Stimulated activated effector memory CD8-positive, alpha-beta T cell treated with anti-CD3 and anti-CD28 coated beads, Interleukin-12 subunit alpha, Interleukin-12 subunit beta, amount 100 ng/mL, for 72 hours (primary cell): ENCODE data around the gene TMEM53.
A peak's percentile ranks its signal among the peaks of the same experiment; 100 is the strongest.

Experiments used
- ATAC-seq: fragments of 150-1000 bp; cut with Tn5 transposase; 2 replicates; pipeline ENCODE4 v1.10.0; 2021
- DNase-seq, 2 donors: peaks; one replicate each; pipeline ENCODE4 v3.0.0; 2021 to 2022; ENCODE audit warnings: low spot score in 2 of 2
- H3K27ac Mint-ChIP-seq: one replicate; pipeline ENCODE4 v1.8.0; 2022; ENCODE audit warnings: mild to moderate bottlenecking, mixed read lengths
- H3K36me3 Mint-ChIP-seq: one replicate; pipeline ENCODE4 v1.8.0; 2022; ENCODE audit warnings: mild to moderate bottlenecking, mixed read lengths
- H3K4me1 Mint-ChIP-seq: one replicate; pipeline ENCODE4 v1.8.0; 2022; ENCODE audit warnings: mixed read lengths
- H3K4me3 Mint-ChIP-seq: one replicate; pipeline ENCODE4 v1.8.0; 2022; ENCODE audit warnings: mild to moderate bottlenecking, mixed read lengths
- H3K9me3 Mint-ChIP-seq: one replicate; pipeline ENCODE4 v1.8.0; 2022; ENCODE audit warnings: mixed read lengths

TMEM53 gene

DNA sequence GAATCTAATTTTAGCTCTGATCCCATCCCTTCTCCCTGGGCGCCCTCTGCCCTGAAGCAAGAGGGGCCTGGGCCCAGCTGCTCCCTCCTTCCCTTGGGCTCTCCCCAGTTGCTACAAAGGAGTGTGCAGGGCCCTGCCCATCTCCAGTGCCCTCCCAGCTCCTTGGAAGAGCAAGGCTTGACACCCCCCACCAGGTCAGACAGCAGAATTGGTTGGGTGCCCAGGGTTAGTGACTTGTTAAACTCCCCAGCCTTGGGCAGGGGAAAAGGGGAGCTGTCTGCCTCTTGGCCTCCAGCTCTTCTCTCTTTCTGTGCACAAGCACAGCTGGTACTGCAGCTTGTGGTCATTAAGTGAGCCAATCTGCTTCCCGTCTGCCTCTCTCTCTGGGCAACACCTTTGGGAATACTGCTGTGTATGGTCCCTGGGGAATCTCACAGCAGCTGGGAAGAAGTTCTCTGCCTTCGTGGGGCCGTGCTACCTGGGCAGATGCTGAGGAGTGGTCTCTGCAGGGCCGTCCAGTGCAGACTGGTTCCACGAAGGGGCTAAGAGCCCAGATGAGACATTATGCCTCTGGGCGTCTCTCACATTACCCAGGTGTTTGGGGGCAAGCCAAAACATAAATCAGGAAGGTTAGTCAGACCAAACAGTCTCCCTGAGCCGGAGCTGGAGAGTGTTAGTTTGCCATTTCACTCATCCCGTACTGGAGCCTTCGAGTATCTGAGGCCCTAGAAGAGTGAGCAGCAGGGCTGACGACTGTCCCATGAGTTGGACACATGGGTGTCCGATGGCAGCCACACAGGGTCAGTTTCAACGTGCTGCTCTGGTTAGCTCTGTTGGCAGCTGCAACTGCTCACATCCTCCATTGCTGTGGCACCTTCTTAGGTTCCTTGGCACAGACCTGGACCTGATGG is 37.3 kb downstream of the TMEM53 start:
- peak overlapping the region; percentile 99 for H3K27ac Mint-ChIP-seq
- peaks cover 94% of the 10 kb centered on the region for H3K36me3 Mint-ChIP-seq
- peaks cover 50% of the 10 kb centered on the region for H3K4me1 Mint-ChIP-seq
- no peak overlapping the region for H3K4me3 Mint-ChIP-seq
- ATAC-seq (no peak), DNase-seq (no peak)
- H3K9me3 Mint-ChIP-seq: no peaks in the 10 kb centered on the region

DNA sequence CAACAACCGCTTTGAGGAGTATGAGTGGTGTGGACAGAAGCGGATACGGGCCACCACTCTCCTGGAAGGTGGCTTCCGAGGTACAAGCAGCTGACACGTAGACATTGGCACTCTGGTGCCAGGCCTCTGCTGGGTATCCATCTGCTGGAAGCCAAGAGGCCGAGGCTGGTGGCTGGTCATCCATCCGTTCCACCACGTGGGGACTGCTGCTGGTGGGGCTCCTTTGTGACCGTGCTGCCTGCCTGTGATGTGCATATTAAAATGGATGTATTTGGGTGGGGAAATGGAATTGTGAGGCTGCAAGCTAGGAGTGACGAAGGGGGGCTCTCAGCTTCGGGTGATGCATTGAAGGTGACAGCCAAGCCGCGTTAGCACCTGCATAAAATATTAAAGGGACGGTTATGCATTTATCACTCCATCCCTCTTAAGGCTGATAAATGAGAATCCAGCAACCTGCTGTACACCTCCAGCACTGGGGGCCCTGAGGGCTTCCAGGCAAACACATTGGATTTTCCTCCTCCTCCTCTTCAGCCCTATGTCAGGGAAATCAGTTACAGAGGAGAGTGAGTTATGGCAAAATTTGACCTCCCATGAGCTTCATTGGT is 38.1 kb downstream of the TMEM53 start:
- Mint-ChIP-seq H3K4me3 (no peak overlapping the region), H3K4me1 (peaks cover 46% of the 10 kb centered on the region)

DNA sequence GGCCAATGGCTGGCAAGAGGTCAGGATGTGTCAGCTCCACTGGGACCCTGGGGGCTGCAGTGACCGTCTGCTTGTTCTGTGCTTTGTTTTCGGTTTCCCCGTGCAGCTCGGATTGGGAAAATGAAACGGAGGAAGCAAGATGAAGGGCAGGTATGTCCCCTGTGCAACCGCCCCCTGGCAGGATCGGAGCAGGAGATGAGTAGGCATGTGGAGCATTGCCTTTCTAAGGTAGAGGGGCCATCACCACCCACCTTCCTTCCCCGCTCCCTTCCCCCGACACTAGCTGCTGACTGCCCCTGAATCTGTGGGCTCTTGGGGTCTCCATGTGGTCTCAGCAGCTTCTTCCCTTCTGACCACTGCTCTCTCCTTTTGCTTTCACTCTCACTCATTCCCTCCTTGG is 38.8 kb downstream of the TMEM53 start:
- DNase-seq: no peak
- H3K4me1 Mint-ChIP-seq: peaks cover 53% of the 10 kb centered on the region
- H3K9me3 Mint-ChIP-seq: peaks cover 4% of the 10 kb centered on the region
- no peak for ATAC-seq
- peaks cover 91% of the 10 kb centered on the region for H3K36me3 Mint-ChIP-seq
- peak overlapping the region; percentile 99 for H3K27ac Mint-ChIP-seq
- H3K4me3 Mint-ChIP-seq: no peak overlapping the region

More for the DNA sequence above, 38.1 kb downstream of the TMEM53 start:
- Mint-ChIP-seq H3K36me3 (peaks cover 94% of the 10 kb centered on the region), H3K9me3 (no peaks in the 10 kb centered on the region), H3K27ac (peak overlapping the region; percentile 99)
- DNase-seq (no peak), ATAC-seq (no peak)

DNA sequence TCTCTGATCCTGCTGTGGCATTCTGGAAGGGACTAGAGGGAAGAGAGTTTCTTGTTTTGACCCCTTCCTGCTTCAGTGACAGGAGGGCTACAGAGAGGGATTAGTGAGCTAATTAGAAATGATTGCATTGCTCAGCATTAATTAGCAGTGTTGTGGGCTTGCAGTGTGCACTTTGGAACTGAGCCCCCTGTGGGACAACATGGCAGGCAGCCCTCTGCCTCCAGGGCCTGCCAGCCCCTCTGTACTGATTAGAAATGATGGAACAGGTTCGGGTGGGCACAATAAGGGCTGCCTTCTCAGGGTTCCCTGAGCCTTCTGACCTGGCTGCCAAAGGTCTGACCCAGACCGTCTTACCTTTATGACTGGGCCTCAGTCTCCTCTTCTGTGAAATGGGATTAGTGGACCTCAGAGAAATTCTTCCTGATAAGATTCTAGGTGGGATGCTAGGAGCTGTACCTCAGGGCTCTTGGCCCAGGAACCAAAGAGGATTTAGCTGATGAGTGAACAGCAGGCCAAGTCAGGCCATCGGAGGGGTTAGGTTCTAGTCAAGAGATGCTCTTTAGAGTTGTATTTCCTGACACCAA is 39.6 kb downstream of the TMEM53 start:
- Mint-ChIP-seq H3K36me3 (peaks cover 85% of the 10 kb centered on the region), H3K27ac (peak overlapping the region; percentile 99), H3K9me3 (peaks cover 4% of the 10 kb centered on the region), H3K4me1 (peaks cover 55% of the 10 kb centered on the region), H3K4me3 (peak overlapping the region; percentile 85)
- DNase-seq (no peak), ATAC-seq (no peak)

- Mint-ChIP-seq H3K4me1 (peaks cover 49% of the 10 kb centered on the region), H3K27ac (peak overlapping the region; percentile 99)
- peak; percentile 19 for ATAC-seq
Observed at GRCh38 chr1:44632598-44632997, 41.7 kb downstream of the TMEM53 start.

DNA sequence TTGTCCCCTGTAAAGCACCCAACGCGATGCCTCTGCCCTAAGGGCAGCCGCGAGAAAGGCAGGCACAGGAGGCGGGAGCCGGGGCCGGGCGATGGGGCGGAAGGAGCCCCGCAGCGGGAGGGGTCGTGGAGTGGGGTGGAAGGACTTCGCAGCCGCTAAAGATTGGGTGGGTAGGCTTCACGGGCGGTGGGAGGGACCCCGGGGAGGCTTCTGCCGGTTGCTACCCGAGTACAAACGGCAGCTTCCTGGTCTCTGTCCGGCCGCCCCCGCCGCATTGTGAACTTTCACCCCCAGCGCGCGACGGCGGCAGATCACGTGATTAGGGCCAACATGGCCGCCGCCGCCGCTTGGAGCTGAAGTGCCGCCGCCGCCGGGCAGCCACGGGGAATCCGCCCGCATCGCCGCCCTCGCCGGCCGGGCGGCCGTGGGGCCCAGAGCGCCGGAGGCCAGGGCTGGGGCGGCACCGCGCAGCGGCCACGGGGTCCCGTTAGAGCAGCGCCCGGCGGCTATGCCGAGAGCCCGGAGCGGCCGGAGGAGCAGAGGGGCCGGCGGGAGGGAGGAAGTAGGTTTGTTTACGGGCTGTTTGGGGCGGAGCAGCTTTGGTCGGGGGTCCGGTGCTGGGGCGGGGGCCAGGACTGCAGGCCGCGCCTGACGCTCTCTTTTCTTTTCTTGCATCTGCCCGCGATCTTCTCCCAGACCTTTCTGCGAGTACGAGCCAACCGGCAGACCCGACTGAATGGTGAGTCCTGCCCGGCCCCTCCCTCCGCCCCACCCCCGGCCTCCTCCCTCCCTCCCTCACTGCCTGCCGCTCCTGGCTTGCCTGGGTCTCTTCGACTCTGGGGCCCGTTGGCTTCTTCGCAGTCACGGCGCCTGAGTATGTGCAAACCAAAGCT is 42.4 kb downstream of the TMEM53 start:
- H3K4me1 Mint-ChIP-seq: peaks cover 49% of the 10 kb centered on the region
- peak; percentile 87 to 94 for DNase-seq
- peak; percentile 87 for ATAC-seq
- peak overlapping the region; percentile 99 for H3K27ac Mint-ChIP-seq
- peaks cover 4% of the 10 kb centered on the region for H3K9me3 Mint-ChIP-seq
- H3K36me3 Mint-ChIP-seq: peaks cover 57% of the 10 kb centered on the region
- H3K4me3 Mint-ChIP-seq: peak overlapping the region; percentile 85

More at GRCh38 chr1:44632598-44632997, 41.7 kb downstream of the TMEM53 start:
- peaks cover 64% of the 10 kb centered on the region for H3K36me3 Mint-ChIP-seq
- H3K9me3 Mint-ChIP-seq: peaks cover 4% of the 10 kb centered on the region
- no peak for DNase-seq
- H3K4me3 Mint-ChIP-seq: peak overlapping the region; percentile 85

DNA sequence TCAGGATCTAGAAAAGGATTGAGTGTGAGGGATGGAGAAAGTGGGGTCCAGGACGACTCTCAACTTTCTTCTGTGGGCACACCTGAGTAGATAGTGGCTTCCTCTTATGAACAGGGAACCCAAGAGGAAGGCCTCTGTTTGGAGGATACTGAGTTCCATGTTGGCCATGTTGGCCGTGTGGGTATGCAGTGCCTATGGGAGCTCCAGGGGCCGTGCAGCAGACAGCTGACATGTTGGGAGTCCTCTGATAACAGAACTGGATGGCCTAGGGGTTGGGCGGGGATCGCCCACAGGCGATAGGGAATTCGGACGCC is 43.0 kb downstream of the TMEM53 start:
- H3K9me3 Mint-ChIP-seq: peaks cover 4% of the 10 kb centered on the region
- ATAC-seq (no peak), DNase-seq (no peak)
- peak overlapping the region; percentile 99 for H3K27ac Mint-ChIP-seq
- peaks cover 51% of the 10 kb centered on the region for H3K36me3 Mint-ChIP-seq
- peak overlapping the region; percentile 85 for H3K4me3 Mint-ChIP-seq
- H3K4me1 Mint-ChIP-seq: peaks cover 49% of the 10 kb centered on the region

- no peak for ATAC-seq
- Mint-ChIP-seq H3K4me1 (peaks cover 39% of the 10 kb centered on the region), H3K9me3 (peaks cover 4% of the 10 kb centered on the region), H3K36me3 (peaks cover 39% of the 10 kb centered on the region), H3K4me3 (peak overlapping the region; percentile 85), H3K27ac (peak overlapping the region; percentile 99)
- DNase-seq: no peak
Observed at GRCh38 chr1:44630116-44630515, 44.2 kb downstream of the TMEM53 start.

- H3K4me1 Mint-ChIP-seq: peaks cover 30% of the 10 kb centered on the region
- peaks cover 30% of the 10 kb centered on the region for H3K36me3 Mint-ChIP-seq
- peaks cover 4% of the 10 kb centered on the region for H3K9me3 Mint-ChIP-seq
- ATAC-seq: no peak
- no peak overlapping the region for H3K27ac Mint-ChIP-seq
- no peak overlapping the region for H3K4me3 Mint-ChIP-seq
- DNase-seq: no peak
Observed at GRCh38 chr1:44628962-44629756, 45.1 kb downstream of the TMEM53 start.

DNA sequence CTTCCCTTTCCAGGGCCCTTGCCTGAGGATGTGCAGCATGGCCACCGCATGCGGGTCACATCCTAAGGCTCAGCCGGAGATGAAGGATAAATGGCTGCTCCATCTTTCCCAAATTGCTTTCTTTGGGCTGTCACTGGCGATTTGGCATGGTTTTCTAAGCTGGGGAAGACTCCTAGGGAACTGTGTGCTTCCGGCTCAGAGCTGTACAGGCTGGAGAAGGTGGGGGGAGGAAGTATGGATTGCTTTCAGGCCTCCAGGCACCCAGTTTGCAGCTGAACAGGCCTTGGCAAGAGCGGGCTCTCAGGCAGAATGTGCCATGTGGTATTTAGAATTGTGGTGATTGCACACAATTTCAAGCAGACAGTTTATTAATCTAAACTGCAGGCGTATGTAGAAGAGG is 48.9 kb downstream of the TMEM53 start:
- no peaks in the 10 kb centered on the region for H3K36me3 Mint-ChIP-seq
- ATAC-seq (no peak), DNase-seq (no peak)
- no peaks in the 10 kb centered on the region for H3K9me3 Mint-ChIP-seq
- no peak overlapping the region for H3K27ac Mint-ChIP-seq
- no peak overlapping the region for H3K4me3 Mint-ChIP-seq
- peaks cover under 1% of the 10 kb centered on the region for H3K4me1 Mint-ChIP-seq

- H3K4me3 Mint-ChIP-seq: no peak overlapping the region
- no peak for DNase-seq
- no peaks in the 10 kb centered on the region for H3K36me3 Mint-ChIP-seq
- H3K4me1 Mint-ChIP-seq: no peaks in the 10 kb centered on the region
- no peak overlapping the region for H3K27ac Mint-ChIP-seq
- ATAC-seq: no peak
- no peaks in the 10 kb centered on the region for H3K9me3 Mint-ChIP-seq
Observed at GRCh38 chr1:44624268-44624901, 49.9 kb downstream of the TMEM53 start.

DNA sequence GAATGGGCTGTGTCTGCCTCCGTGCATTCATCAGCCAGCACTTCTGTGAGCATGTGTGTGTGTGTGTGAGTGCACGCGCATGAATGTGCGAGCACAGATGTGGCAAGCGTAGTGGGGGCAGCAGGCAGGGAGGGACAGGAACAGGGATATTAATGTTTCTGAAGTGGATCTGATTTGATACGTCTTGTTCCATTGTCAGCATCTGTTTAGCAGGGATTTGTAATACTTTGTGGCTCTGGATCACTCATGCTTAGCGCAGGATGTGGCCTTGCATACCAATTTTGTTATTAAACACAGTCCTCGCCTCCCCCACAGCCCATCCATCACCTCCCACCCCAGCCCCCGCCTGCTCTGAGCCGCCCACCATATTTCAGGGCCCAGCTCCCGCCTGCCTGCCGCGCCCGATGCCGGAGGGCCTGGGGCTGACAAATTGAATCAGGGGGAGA is 52.4 kb downstream of the TMEM53 start:
- no peaks in the 10 kb centered on the region for H3K36me3 Mint-ChIP-seq
- H3K4me3 Mint-ChIP-seq: no peak overlapping the region
- no peaks in the 10 kb centered on the region for H3K9me3 Mint-ChIP-seq
- no peaks in the 10 kb centered on the region for H3K4me1 Mint-ChIP-seq
- ATAC-seq (no peak), DNase-seq (no peak)
- H3K27ac Mint-ChIP-seq: peak overlapping the region; percentile 50

- ATAC-seq: no peak
- DNase-seq: no peak
- Mint-ChIP-seq H3K36me3 (no peaks in the 10 kb centered on the region), H3K27ac (no peak overlapping the region), H3K9me3 (no peaks in the 10 kb centered on the region), H3K4me3 (no peak overlapping the region), H3K4me1 (no peaks in the 10 kb centered on the region)
Observed at GRCh38 chr1:44620072-44620471, 54.2 kb downstream of the TMEM53 start.
